GM23338 (cell line): ENCODE measurements around the gene OR6P1. TPM values are rescaled to one million over a fixed set of nuclear protein-coding genes. Genes with fewer than 3 reads are reported as not detected.

Source experiments
- ATAC-seq: fragments of 200-7000 bp; cut with Tn5 transposase; 3 replicates; pipeline ENCODE4 v1.9.1; 2020
- DNase-seq: peaks from one replicate; pipeline ENCODE4 v3.0.0-alpha.2; 2015; ENCODE audit warnings: low spot score
- H2AFZ ChIP-seq: fragments of 200-600 bp; sonication (generic); 2 replicates; pipeline ENCODE4 v1.8.0; 2016; ENCODE audit warnings: antibody characterized with exemption, mild to moderate bottlenecking, moderate library complexity
- H3F3A ChIP-seq: fragments of 200-600 bp; sonication (generic); replicated peaks from 2 replicates; pipeline ENCODE4 v1.8.0; 2017; ENCODE audit warnings: antibody characterized with exemption, mixed run types, low read depth
- H3K27ac ChIP-seq: fragments of 200-600 bp; sonication (generic); 2 replicates; pipeline ENCODE4 v1.6.1; 2016; ENCODE audit warnings: low read depth
- H3K27me3 ChIP-seq: fragments of 200-600 bp; sonication (generic); 2 replicates; pipeline ENCODE4 v1.8.0; 2016; ENCODE audit warnings: mild to moderate bottlenecking, mixed run types, moderate library complexity; ENCODE audit not compliant: insufficient read depth
- H3K36me3 ChIP-seq: fragments of 200-600 bp; sonication (generic); 2 replicates; pipeline ENCODE4 v1.8.0; 2016; ENCODE audit warnings: mild to moderate bottlenecking; ENCODE audit not compliant: insufficient read depth
- H3K4me1 ChIP-seq: fragments of 200-600 bp; sonication (generic); 2 replicates; pipeline ENCODE4 v1.8.0; 2016; ENCODE audit warnings: mild to moderate bottlenecking, moderate library complexity; ENCODE audit not compliant: insufficient read depth
- H3K4me2 ChIP-seq: fragments of 200-600 bp; sonication (generic); 2 replicates; pipeline ENCODE4 v1.7.1; 2017; ENCODE audit warnings: mixed run types
- H3K4me3 ChIP-seq: fragments of 200-600 bp; sonication (generic); 2 replicates; pipeline ENCODE4 v1.6.1; 2016; ENCODE audit warnings: mixed run types
- H3K79me2 ChIP-seq: fragments of 200-600 bp; sonication (generic); replicated peaks from 2 replicates; pipeline ENCODE4 v1.8.0; 2017; ENCODE audit warnings: mild to moderate bottlenecking; ENCODE audit not compliant: insufficient read depth
- H3K9me2 ChIP-seq: fragments of 200-600 bp; sonication (generic); 2 replicates; pipeline ENCODE4 v1.8.0; 2017; ENCODE audit not compliant: insufficient read depth
- H4K20me1 ChIP-seq: fragments of 200-600 bp; sonication (generic); replicated peaks from 2 replicates; pipeline ENCODE4 v1.8.0; 2017; ENCODE audit warnings: mild to moderate bottlenecking; ENCODE audit not compliant: insufficient read depth
- H3K27ac Mint-ChIP-seq: 2 replicates; pipeline ENCODE4 v1.8.0; 2020; ENCODE audit warnings: inconsistent platforms, mild to moderate bottlenecking, moderate library complexity, mixed read lengths
- H3K27me3 Mint-ChIP-seq: 3 replicates; pipeline ENCODE4 v1.8.0; 2022; ENCODE audit warnings: low read depth, mild to moderate bottlenecking, moderate library complexity, mixed read lengths, inconsistent platforms; ENCODE audit not compliant: insufficient read depth, poor library complexity
- H3K36me3 Mint-ChIP-seq: 3 replicates; pipeline ENCODE4 v1.8.0; 2021; ENCODE audit warnings: low read depth, mild to moderate bottlenecking, inconsistent platforms, moderate library complexity, mixed read lengths
- H3K4me1 Mint-ChIP-seq: 3 replicates; pipeline ENCODE4 v1.8.0; 2020; ENCODE audit warnings: mild to moderate bottlenecking, inconsistent platforms, mixed read lengths
- H3K4me3 Mint-ChIP-seq: 3 replicates; pipeline ENCODE4 v1.8.0; 2021; ENCODE audit warnings: moderate library complexity, mild to moderate bottlenecking, inconsistent platforms, mixed read lengths
- H3K9me3 Mint-ChIP-seq: 3 replicates; pipeline ENCODE4 v1.8.0; 2020; ENCODE audit warnings: moderate library complexity, mild to moderate bottlenecking, inconsistent platforms, mixed read lengths
- EZH2 ChIP-seq: fragments of 200-600 bp; sonication (generic); IDR thresholded peaks from one replicate; pipeline ENCODE4 v1.8.0; 2017; ENCODE audit warnings: antibody characterized with exemption, mild to moderate bottlenecking, low read depth; ENCODE audit not compliant: unreplicated experiment
- EZH2phosphoT487 ChIP-seq: fragments of 200-600 bp; sonication (generic); IDR thresholded peaks from one replicate; pipeline ENCODE4 v1.8.1; 2018; ENCODE audit warnings: antibody characterized with exemption; ENCODE audit not compliant: unreplicated experiment
- JUNB ChIP-seq: IDR thresholded peaks from one replicate; pipeline ENCODE4 v1.6.1; 2016; ENCODE audit warnings: antibody characterized with exemption; ENCODE audit not compliant: unreplicated experiment
- POLR2AphosphoS5 ChIP-seq: IDR thresholded peaks from 2 replicates; pipeline ENCODE4 v1.6.1; 2016; ENCODE audit warnings: antibody characterized with exemption, low read depth
- ZNF114 ChIP-seq: fragments of 250-450 bp; sonication (Bioruptor Pico); IDR thresholded peaks from 2 replicates; pipeline ENCODE4 v1.5.0; 2020; ENCODE audit warnings: mild to moderate bottlenecking, moderate library complexity
- ZNF331 ChIP-seq: fragments of 250-450 bp; sonication (Bioruptor Pico); IDR thresholded peaks from 2 replicates; pipeline ENCODE4 v1.5.0; 2020; ENCODE audit warnings: low read depth, mild to moderate bottlenecking, moderate library complexity
- polyA plus RNA-seq: library from polyadenylated mRNA; unstranded; fragments of >200 nt; fragmentation: Nextera tagmentation; extraction: Ambion mirVana; gene quantifications from 2 replicates; pipeline ENCODE4 v1.2.1, GENCODE V29; 2016
- total RNA-seq: library from RNA; depleted of rRNA; stranded (reverse); fragments of >200 nt; shearing (Covaris generic); gene quantifications from 2 replicates; pipeline ENCODE4 v1.2.3, GENCODE V29; 2014
- TF ChIP-seq, protein P1 (sequence below): fragments of 250-450 bp; sonication (Bioruptor Pico); IDR thresholded peaks from 2 replicates; pipeline ENCODE4 v1.5.0; 2020; ENCODE audit warnings: mild to moderate bottlenecking, moderate library complexity
- TF ChIP-seq, protein P2 (sequence below): IDR thresholded peaks from one replicate; pipeline ENCODE4 v1.6.1; 2018; ENCODE audit warnings: antibody characterized with exemption; ENCODE audit not compliant: unreplicated experiment

Gene OR6P1
- total and polyA plus RNA-seq, 2 experiments from 2014 or later, result not detected

DNA sequence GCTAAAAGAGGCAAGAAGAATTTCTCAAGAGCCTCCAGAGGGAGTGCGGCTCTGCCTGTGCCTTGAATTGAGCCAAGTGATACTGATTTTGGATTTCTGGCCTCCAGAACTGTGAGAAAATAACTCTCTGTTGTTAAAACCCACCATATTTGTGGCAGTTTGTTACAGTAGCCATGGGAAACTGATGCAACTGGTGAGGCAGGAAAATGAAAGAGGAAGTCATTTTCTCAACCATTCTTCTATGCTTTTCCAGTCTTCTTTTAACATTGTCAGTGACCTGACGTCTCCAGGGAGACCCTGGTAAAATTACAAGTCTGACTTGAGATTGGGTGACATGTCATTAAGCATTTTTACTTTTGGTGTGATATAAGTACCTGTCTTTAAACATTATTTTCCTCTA lies 5.8 kb downstream of the OR6P1 start:
- Mint-ChIP-seq H3K4me3 (no peak overlapping the region), H3K36me3 (no peaks in the 10 kb centered on the region), H3K4me1 (no peaks in the 10 kb centered on the region), H3K27me3 (peaks cover 2% of the 10 kb centered on the region), H3K27ac (no peak overlapping the region), H3K9me3 (no peaks in the 10 kb centered on the region)
- Histone ChIP-seq H3K4me3 (no peak overlapping the region), H3K79me2 (no peaks in the 10 kb centered on the region), H4K20me1 (no peaks in the 10 kb centered on the region), H3F3A (no peaks in the 10 kb centered on the region), H3K4me1 (no peaks in the 10 kb centered on the region), H2AFZ (peak overlapping the region; percentile 56; the same call in 1 of the 2 replicates), H3K27me3 (no peaks in the 10 kb centered on the region), H3K27ac (no peak overlapping the region), H3K9me2 (peaks cover 9% of the 10 kb centered on the region; the same call in 1 of the 2 replicates), H3K4me2 (no peak overlapping the region), H3K36me3 (no peaks in the 10 kb centered on the region)
- ATAC-seq (no peak), DNase-seq (peak; percentile 5)
- TF ChIP-seq JUNB, result no peak
- no peak for TF ChIP-seq ZNF114 (CRISPR knock-in tag)
- no peak for TF ChIP-seq EZH2phosphoT487
- no peak for TF ChIP-seq EZH2
- TF ChIP-seq, protein P1, sequence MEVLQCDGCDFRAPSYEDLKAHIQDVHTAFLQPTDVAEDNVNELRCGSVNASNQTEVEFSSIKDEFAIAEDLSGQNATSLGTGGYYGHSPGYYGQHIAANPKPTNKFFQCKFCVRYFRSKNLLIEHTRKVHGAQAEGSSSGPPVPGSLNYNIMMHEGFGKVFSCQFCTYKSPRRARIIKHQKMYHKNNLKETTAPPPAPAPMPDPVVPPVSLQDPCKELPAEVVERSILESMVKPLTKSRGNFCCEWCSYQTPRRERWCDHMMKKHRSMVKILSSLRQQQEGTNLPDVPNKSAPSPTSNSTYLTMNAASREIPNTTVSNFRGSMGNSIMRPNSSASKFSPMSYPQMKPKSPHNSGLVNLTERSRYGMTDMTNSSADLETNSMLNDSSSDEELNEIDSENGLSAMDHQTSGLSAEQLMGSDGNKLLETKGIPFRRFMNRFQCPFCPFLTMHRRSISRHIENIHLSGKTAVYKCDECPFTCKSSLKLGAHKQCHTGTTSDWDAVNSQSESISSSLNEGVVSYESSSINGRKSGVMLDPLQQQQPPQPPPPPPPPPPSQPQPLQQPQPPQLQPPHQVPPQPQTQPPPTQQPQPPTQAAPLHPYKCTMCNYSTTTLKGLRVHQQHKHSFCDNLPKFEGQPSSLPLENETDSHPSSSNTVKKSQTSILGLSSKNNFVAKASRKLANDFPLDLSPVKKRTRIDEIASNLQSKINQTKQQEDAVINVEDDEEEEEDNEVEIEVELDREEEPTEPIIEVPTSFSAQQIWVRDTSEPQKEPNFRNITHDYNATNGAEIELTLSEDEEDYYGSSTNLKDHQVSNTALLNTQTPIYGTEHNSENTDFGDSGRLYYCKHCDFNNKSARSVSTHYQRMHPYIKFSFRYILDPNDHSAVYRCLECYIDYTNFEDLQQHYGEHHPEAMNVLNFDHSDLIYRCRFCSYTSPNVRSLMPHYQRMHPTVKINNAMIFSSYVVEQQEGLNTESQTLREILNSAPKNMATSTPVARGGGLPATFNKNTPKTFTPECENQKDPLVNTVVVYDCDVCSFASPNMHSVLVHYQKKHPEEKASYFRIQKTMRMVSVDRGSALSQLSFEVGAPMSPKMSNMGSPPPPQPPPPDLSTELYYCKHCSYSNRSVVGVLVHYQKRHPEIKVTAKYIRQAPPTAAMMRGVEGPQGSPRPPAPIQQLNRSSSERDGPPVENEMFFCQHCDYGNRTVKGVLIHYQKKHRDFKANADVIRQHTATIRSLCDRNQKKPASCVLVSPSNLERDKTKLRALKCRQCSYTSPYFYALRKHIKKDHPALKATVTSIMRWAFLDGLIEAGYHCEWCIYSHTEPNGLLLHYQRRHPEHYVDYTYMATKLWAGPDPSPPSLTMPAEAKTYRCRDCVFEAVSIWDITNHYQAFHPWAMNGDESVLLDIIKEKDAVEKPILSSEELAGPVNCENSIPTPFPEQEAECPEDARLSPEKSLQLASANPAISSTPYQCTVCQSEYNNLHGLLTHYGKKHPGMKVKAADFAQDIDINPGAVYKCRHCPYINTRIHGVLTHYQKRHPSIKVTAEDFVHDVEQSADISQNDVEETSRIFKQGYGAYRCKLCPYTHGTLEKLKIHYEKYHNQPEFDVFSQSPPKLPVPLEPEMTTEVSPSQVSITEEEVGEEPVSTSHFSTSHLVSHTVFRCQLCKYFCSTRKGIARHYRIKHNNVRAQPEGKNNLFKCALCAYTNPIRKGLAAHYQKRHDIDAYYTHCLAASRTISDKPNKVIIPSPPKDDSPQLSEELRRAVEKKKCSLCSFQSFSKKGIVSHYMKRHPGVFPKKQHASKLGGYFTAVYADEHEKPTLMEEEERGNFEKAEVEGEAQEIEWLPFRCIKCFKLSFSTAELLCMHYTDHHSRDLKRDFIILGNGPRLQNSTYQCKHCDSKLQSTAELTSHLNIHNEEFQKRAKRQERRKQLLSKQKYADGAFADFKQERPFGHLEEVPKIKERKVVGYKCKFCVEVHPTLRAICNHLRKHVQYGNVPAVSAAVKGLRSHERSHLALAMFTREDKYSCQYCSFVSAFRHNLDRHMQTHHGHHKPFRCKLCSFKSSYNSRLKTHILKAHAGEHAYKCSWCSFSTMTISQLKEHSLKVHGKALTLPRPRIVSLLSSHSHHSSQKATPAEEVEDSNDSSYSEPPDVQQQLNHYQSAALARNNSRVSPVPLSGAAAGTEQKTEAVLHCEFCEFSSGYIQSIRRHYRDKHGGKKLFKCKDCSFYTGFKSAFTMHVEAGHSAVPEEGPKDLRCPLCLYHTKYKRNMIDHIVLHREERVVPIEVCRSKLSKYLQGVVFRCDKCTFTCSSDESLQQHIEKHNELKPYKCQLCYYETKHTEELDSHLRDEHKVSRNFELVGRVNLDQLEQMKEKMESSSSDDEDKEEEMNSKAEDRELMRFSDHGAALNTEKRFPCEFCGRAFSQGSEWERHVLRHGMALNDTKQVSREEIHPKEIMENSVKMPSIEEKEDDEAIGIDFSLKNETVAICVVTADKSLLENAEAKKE (CRISPR knock-in tag), result no peak
- TF ChIP-seq, protein P2, sequence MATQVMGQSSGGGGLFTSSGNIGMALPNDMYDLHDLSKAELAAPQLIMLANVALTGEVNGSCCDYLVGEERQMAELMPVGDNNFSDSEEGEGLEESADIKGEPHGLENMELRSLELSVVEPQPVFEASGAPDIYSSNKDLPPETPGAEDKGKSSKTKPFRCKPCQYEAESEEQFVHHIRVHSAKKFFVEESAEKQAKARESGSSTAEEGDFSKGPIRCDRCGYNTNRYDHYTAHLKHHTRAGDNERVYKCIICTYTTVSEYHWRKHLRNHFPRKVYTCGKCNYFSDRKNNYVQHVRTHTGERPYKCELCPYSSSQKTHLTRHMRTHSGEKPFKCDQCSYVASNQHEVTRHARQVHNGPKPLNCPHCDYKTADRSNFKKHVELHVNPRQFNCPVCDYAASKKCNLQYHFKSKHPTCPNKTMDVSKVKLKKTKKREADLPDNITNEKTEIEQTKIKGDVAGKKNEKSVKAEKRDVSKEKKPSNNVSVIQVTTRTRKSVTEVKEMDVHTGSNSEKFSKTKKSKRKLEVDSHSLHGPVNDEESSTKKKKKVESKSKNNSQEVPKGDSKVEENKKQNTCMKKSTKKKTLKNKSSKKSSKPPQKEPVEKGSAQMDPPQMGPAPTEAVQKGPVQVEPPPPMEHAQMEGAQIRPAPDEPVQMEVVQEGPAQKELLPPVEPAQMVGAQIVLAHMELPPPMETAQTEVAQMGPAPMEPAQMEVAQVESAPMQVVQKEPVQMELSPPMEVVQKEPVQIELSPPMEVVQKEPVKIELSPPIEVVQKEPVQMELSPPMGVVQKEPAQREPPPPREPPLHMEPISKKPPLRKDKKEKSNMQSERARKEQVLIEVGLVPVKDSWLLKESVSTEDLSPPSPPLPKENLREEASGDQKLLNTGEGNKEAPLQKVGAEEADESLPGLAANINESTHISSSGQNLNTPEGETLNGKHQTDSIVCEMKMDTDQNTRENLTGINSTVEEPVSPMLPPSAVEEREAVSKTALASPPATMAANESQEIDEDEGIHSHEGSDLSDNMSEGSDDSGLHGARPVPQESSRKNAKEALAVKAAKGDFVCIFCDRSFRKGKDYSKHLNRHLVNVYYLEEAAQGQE, result no peak
- no peak for TF ChIP-seq ZNF331
- TF ChIP-seq POLR2AphosphoS5, result no peak
